Immature natural killer cell (primary cell): ENCODE data around the gene PLXND1. TPM values are rescaled to one million over a fixed set of nuclear protein-coding genes. Genes with fewer than 3 reads are reported as not detected.

Experiments
- DNase-seq, 3 donors: peaks; one replicate each; pipeline ENCODE4 v3.0.0; 2022; ENCODE audit warnings: mixed read lengths in 1 of 3
- H3K27ac Mint-ChIP-seq, 6 donors: one replicate each; pipeline ENCODE4 v1.8.0; 2020; ENCODE audit warnings: mixed read lengths in 6 of 6, mild to moderate bottlenecking in 5 of 6, inconsistent platforms in 4 of 6, moderate library complexity in 3 of 6
- H3K27me3 Mint-ChIP-seq, 3 donors: one replicate each; pipeline ENCODE4 v1.8.0; 2020 to 2021; ENCODE audit warnings: low read depth in 3 of 3, mild to moderate bottlenecking in 3 of 3, mixed read lengths in 3 of 3, moderate library complexity in 3 of 3, inconsistent platforms in 1 of 3
- H3K36me3 Mint-ChIP-seq, 3 donors: one replicate each; pipeline ENCODE4 v1.8.0; 2020; ENCODE audit warnings: mixed read lengths in 3 of 3, inconsistent platforms in 2 of 3, mild to moderate bottlenecking in 2 of 3
- H3K4me1 Mint-ChIP-seq, 2 donors: one replicate each; pipeline ENCODE4 v1.8.0; 2020; ENCODE audit warnings: inconsistent platforms in 2 of 2, mild to moderate bottlenecking in 2 of 2, mixed read lengths in 2 of 2, moderate library complexity in 1 of 2
- H3K4me3 Mint-ChIP-seq, 5 donors: one replicate each; pipeline ENCODE4 v1.8.0; 2020; ENCODE audit warnings: mild to moderate bottlenecking in 5 of 5, mixed read lengths in 5 of 5, inconsistent platforms in 3 of 5, moderate library complexity in 3 of 5
- H3K9me3 Mint-ChIP-seq, 6 donors: one replicate each; pipeline ENCODE4 v1.8.0; 2020; ENCODE audit warnings: mild to moderate bottlenecking in 6 of 6, mixed read lengths in 6 of 6, inconsistent platforms in 4 of 6, moderate library complexity in 3 of 6
- polyA plus RNA-seq, 3 donors: library from polyadenylated mRNA; unstranded; fragments of 300-500 nt; fragmentation: Illumina TruSeq; gene quantifications; one replicate each; pipeline ENCODE4 v1.2.3, GENCODE V29; 2021

Gene PLXND1
- polyA plus RNA-seq, 3 donors from 2014 or later: 3.1 to 30.2 (median 6.1) TPM

- H3K9me3 Mint-ChIP-seq: no peaks in the 10 kb centered on the region
- peaks cover 37 to 38% of the 10 kb centered on the region in 2 donors for H3K4me1 Mint-ChIP-seq
- peaks cover 4 to 8% (median 6%) of the 10 kb centered on the region in 3 donors for H3K36me3 Mint-ChIP-seq
- peak overlapping the region in 1 of 5 donors; percentile 47 for H3K4me3 Mint-ChIP-seq
- peak overlapping the region in 4 of 6 donors; percentile 50 to 80 (median 62) for H3K27ac Mint-ChIP-seq
- H3K27me3 Mint-ChIP-seq: peaks cover 0 to 2% (median 2%) of the 10 kb centered on the region in 3 donors
- DNase-seq: no peak
These were observed 18.8 kb downstream of the PLXND1 start for GRCh38 chr3:129587566-129588210.

DNA sequence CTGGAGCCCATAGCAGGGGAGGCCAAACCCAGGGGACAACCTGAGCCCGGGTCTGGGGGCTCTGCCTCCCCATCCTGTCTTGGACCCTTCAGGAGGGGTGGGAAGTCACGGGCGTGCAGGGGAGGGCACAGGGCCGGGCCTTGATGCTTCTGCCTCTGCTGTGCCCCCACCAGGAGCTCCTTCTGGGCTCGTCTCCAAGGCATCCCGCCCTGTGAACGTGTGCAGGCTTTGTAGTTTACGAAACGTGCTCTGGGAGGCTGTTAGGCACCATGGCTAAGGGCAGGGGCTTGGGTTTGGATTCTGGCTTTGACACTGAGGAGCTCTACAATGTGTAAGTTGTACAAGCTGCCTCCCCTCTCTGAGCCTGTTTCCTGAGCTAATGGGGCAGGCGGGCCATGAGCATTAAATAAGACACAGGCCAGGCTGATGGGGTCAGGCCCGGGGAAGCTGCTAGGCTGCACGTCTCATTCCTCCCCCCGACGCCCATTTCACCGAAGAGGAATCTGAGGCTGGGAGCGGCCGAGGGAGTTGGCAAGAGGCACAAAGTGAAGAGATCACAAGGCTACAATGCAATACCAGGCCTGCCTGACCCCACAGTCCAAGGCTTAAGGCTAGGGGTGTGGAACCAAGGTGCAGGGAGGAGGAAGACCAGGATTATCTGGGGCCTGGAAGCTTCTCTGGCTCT, 19.6 kb downstream of the PLXND1 start:
- DNase-seq: no peak
- Mint-ChIP-seq H3K9me3 (no peaks in the 10 kb centered on the region), H3K4me1 (peaks cover 31 to 33% of the 10 kb centered on the region in 2 donors), H3K4me3 (no peak overlapping the region), H3K36me3 (peaks cover 4 to 8% (median 6%) of the 10 kb centered on the region in 3 donors), H3K27ac (peak overlapping the region in 1 of 6 donors; percentile 80), H3K27me3 (peaks cover 0 to 2% (median 0%) of the 10 kb centered on the region in 3 donors)

- peak overlapping the region in 3 of 6 donors; percentile 29 to 53 (median 34) for H3K27ac Mint-ChIP-seq
- H3K4me1 Mint-ChIP-seq: peaks cover 26% of the 10 kb centered on the region in 2 donors
- H3K36me3 Mint-ChIP-seq: peaks cover 4 to 9% (median 8%) of the 10 kb centered on the region in 3 donors
- no peaks in the 10 kb centered on the region for H3K9me3 Mint-ChIP-seq
- H3K4me3 Mint-ChIP-seq: no peak overlapping the region
- H3K27me3 Mint-ChIP-seq: peaks cover 0 to 4% (median 2%) of the 10 kb centered on the region in 3 donors
- DNase-seq: no peak
These were observed 20.4 kb downstream of the PLXND1 start for GRCh38 chr3:129585949-129586657.

DNA sequence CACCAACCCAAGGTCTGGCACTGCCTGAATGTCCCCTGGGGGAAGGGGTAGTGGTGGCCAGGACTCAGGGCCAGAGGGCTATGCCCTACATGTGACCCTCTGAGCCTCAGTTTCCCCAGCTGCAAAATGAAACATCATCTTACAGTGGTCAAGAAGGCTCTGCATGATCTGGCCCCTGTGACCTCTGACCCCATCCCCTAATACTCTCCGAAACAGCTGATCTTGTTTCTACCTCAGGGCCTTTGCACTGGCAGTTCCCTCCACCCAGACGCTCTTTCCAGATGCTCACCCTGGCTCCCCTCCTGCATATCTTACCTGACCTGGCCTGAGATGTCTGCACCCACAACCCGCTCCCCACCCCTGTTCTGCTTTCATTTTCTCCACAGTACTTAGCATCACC, 21.8 kb downstream of the PLXND1 start:
- Mint-ChIP-seq H3K4me3 (no peak overlapping the region), H3K4me1 (peaks cover 23% of the 10 kb centered on the region in 2 donors), H3K27ac (peak overlapping the region in 4 of 6 donors; percentile 21 to 57 (median 48)), H3K9me3 (no peaks in the 10 kb centered on the region), H3K36me3 (peaks cover 4 to 9% (median 8%) of the 10 kb centered on the region in 3 donors), H3K27me3 (peaks cover 2 to 4% (median 4%) of the 10 kb centered on the region in 3 donors)
- no peak for DNase-seq

DNA sequence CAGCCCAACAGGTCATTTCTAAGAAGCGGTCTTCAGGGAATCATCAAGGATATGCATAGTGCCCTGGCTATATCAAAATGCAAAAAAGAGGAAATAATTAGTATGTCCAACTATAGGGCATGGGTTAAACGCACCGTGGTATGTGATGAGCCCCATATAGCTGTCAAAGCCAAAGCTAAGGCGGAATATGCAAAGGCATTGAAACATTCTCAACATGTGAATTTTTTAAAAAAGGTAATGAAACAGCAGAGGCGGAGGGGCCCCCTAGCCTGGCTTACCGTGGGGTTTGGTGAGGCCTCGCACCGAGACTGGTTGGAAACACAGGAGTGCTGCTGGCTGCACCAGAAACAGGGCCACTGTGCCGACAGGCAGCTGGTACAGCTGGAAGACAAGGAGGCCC, 23.2 kb downstream of the PLXND1 start:
- peaks cover 30 to 31% of the 10 kb centered on the region in 2 donors for H3K4me1 Mint-ChIP-seq
- no peaks in the 10 kb centered on the region for H3K9me3 Mint-ChIP-seq

GRCh38 chr3:129582799-129583198, 23.7 kb downstream of the PLXND1 start:
- no peaks in the 10 kb centered on the region for H3K9me3 Mint-ChIP-seq
- H3K27ac Mint-ChIP-seq: peak overlapping the region in 1 of 6 donors; percentile 65
- DNase-seq: no peak
- H3K4me1 Mint-ChIP-seq: peaks cover 30 to 32% of the 10 kb centered on the region in 2 donors
- H3K27me3 Mint-ChIP-seq: peaks cover 2 to 9% (median 6%) of the 10 kb centered on the region in 3 donors
- H3K36me3 Mint-ChIP-seq: peaks cover 4 to 9% (median 8%) of the 10 kb centered on the region in 3 donors
- H3K4me3 Mint-ChIP-seq: no peak overlapping the region

More for the DNA sequence above, 23.2 kb downstream of the PLXND1 start:
- DNase-seq: no peak
- peak overlapping the region in 1 of 6 donors; percentile 46 for H3K27ac Mint-ChIP-seq
- H3K36me3 Mint-ChIP-seq: peaks cover 4 to 9% (median 8%) of the 10 kb centered on the region in 3 donors
- no peak overlapping the region for H3K4me3 Mint-ChIP-seq
- peaks cover 2 to 4% (median 4%) of the 10 kb centered on the region in 3 donors for H3K27me3 Mint-ChIP-seq

DNA sequence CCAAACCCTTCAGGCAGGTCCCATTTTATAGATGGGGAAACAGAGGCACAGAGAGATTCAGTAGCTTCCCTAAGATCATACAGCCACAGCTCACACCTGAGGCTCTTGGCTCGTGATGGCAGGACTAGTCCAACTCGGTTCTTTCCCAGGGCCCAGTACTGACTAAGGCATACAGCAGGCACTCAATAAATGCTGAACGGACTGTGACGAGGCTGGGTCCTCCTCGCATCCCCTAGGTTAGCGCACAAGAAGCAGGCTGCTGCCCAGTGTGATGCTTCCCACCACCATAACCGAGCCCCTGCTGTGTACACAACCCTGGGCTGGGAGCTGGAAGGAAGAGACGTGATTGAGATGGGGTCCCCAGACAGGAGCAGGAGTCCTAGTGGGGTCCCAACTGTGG, 24.9 kb downstream of the PLXND1 start:
- no peak overlapping the region for H3K4me3 Mint-ChIP-seq
- H3K9me3 Mint-ChIP-seq: no peaks in the 10 kb centered on the region
- peak overlapping the region in 3 of 6 donors; percentile 48 to 75 (median 67) for H3K27ac Mint-ChIP-seq
- H3K27me3 Mint-ChIP-seq: peaks cover 6 to 15% (median 11%) of the 10 kb centered on the region in 3 donors
- no peak for DNase-seq
- H3K36me3 Mint-ChIP-seq: peaks cover 4 to 9% (median 8%) of the 10 kb centered on the region in 3 donors
- H3K4me1 Mint-ChIP-seq: peaks cover 34 to 39% of the 10 kb centered on the region in 2 donors

DNA sequence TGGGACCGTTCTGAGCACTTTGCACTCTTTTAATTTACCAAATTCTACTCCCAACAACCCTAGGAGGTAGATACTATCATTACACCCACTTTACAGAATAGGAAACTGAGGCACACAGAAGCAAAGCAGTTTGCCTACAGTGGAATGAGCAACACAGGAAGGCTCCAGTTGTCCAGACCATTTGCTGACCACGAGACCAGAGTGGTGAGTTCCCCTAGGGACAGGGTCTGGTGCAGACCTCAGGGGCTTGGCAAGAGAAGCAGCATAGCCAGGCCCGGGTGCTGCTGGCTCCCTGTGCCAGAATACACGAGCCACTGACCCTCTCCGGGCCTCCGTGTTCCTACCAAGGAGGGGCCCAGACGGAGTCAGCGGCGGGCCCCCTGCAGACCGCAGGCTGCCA, 26.5 kb downstream of the PLXND1 start:
- Mint-ChIP-seq H3K27me3 (peaks cover 8 to 23% (median 16%) of the 10 kb centered on the region in 3 donors), H3K27ac (peak overlapping the region; percentile 46 to 99 (median 66)), H3K9me3 (no peaks in the 10 kb centered on the region), H3K4me1 (peaks cover 50 to 55% of the 10 kb centered on the region in 2 donors), H3K36me3 (peaks cover 3 to 11% (median 7%) of the 10 kb centered on the region in 3 donors), H3K4me3 (no peak overlapping the region)
- no peak for DNase-seq

- DNase-seq: peak; percentile 55 to 64 (median 57)
- H3K4me1 Mint-ChIP-seq: peaks cover 58 to 67% of the 10 kb centered on the region in 2 donors
- no peaks in the 10 kb centered on the region for H3K9me3 Mint-ChIP-seq
- peaks cover under 1 to 8% (median 7%) of the 10 kb centered on the region in 3 donors for H3K36me3 Mint-ChIP-seq
- peak overlapping the region; percentile 69 to 82 (median 75) for H3K4me3 Mint-ChIP-seq
- peak overlapping the region; percentile 90 to 99 (median 94) for H3K27ac Mint-ChIP-seq
- peaks cover 10 to 26% (median 17%) of the 10 kb centered on the region in 3 donors for H3K27me3 Mint-ChIP-seq
These were observed 28.3 kb downstream of the PLXND1 start for GRCh38 chr3:129577925-129578786.

- Mint-ChIP-seq H3K9me3 (no peaks in the 10 kb centered on the region), H3K36me3 (peaks cover 5 to 11% (median 8%) of the 10 kb centered on the region in 3 donors), H3K27ac (peak overlapping the region; percentile 90 to 99 (median 97)), H3K4me1 (peaks cover 61 to 70% of the 10 kb centered on the region in 2 donors), H3K27me3 (peaks cover 13 to 26% (median 20%) of the 10 kb centered on the region in 3 donors), H3K4me3 (peak overlapping the region; percentile 65 to 80 (median 75))
- no peak for DNase-seq
These were observed 29.1 kb downstream of the PLXND1 start for GRCh38 chr3:129577366-129577765.

GRCh38 chr3:129576514-129577352, 29.7 kb downstream of the PLXND1 start:
- Mint-ChIP-seq H3K9me3 (no peaks in the 10 kb centered on the region), H3K4me3 (peak overlapping the region; percentile 65 to 76 (median 70)), H3K36me3 (peaks cover 9 to 16% (median 12%) of the 10 kb centered on the region in 3 donors), H3K27ac (peak overlapping the region; percentile 90 to 99 (median 97)), H3K4me1 (peaks cover 67 to 74% of the 10 kb centered on the region in 2 donors), H3K27me3 (peaks cover 13 to 30% (median 20%) of the 10 kb centered on the region in 3 donors)
- peak; percentile 92 to 95 (median 93) for DNase-seq

GRCh38 chr3:129575997-129576384, 30.5 kb downstream of the PLXND1 start:
- peaks cover 11 to 32% (median 18%) of the 10 kb centered on the region in 3 donors for H3K27me3 Mint-ChIP-seq
- H3K4me1 Mint-ChIP-seq: peaks cover 65 to 71% of the 10 kb centered on the region in 2 donors
- H3K27ac Mint-ChIP-seq: peak overlapping the region; percentile 90 to 99 (median 97)
- peaks cover 9 to 12% (median 12%) of the 10 kb centered on the region in 3 donors for H3K36me3 Mint-ChIP-seq
- H3K9me3 Mint-ChIP-seq: no peaks in the 10 kb centered on the region
- H3K4me3 Mint-ChIP-seq: peak overlapping the region in 3 of 5 donors; percentile 65 to 75 (median 70)
- no peak for DNase-seq
